DMS53 treated with DMSO at 0.1 percent for 48 hours (cell line): ENCODE data around the gene NGFR.
A peak's percentile ranks its signal among the peaks of the same experiment; 100 is the strongest.

Source experiments
- DNase-seq: peaks from one replicate; lab custom pipeline; 2025; ENCODE audit not compliant: unreplicated experiment; lab: John Stamatoyannopoulos, UW

Gene NGFR

DNA sequence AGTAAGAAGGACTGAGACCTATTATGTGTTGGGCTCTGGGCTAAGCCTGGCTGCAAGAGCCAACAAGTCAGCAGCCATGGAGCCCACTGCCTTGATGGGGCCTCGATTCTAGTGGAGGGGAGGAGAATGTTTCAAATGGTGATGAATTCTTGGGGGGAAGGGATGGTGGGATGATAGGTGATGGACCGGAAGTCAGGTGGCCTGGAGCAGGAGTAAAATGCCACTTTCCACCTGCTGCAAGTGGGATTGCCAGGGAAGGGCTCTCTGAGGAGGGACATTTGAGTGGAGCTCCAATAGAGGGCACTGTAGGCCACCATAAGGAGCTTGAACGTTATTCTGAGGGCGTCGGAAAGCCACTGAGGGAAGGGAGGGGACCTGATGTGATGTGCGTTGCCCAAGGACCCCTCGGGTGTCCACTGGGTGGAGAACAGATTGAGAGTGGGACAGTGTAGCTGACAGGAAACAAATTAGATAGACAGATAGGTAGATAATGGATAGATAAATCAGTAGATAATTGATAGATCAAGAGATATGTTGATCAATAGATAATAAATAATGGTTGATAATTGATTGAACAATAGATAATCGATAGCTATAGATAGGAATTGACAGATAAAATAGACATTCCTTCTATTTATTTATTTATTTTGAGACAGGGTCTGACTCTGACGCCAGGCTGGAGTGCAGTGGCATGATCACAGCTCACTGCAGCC lies 62.4 kb downstream of the NGFR start:
- DNase-seq = peak; percentile 75
